HG02763 (cell line): ENCODE measurements around the gene SYNGR1.

ENCODE experiments used
- ATAC-seq: cut with Tn5 transposase; IDR thresholded peaks from one replicate; pipeline ENCODE4 v1.9.1; 2021; ENCODE audit warnings: mild to moderate bottlenecking, moderate library complexity; ENCODE audit not compliant: unreplicated experiment

Gene SYNGR1

GRCh38 chr22:39427751-39428596 is 78.2 kb downstream of the SYNGR1 start:
- ATAC-seq = no peak

GRCh38 chr22:39428597-39429071 is 78.8 kb downstream of the SYNGR1 start:
- ATAC-seq = no peak

GRCh38 chr22:39429186-39429585 is 79.4 kb downstream of the SYNGR1 start:
- no peak for ATAC-seq

DNA sequence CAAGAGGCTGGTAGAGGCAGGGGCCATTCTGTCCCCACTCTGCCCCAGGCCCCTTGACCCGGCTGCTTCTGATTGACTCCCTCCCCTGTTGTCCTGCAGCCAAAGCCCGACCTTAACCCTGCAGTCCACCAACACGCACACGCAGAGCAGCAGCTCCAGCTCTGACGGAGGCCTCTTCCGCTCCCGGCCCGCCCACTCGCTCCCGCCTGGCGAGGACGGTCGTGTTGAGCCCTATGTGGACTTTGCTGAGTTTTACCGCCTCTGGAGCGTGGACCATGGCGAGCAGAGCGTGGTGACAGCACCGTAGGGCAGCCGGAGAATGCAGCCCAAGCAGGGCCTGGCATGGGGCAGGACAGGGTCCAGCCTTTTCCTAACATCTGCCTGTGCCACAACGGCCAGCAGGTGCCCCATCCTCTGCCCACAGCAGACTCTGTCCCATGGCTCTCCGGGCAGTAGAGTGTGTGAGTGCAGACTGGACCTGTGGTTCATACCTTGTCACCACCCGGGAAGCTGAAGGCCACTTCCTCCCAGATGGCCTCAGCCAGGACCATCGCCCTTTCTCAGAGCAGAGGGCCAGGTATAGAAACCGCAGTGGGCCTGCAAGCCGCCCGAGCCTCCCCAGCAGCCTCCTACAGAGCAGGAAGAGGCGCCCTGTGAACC is 80.3 kb downstream of the SYNGR1 start:
- no peak for ATAC-seq

DNA sequence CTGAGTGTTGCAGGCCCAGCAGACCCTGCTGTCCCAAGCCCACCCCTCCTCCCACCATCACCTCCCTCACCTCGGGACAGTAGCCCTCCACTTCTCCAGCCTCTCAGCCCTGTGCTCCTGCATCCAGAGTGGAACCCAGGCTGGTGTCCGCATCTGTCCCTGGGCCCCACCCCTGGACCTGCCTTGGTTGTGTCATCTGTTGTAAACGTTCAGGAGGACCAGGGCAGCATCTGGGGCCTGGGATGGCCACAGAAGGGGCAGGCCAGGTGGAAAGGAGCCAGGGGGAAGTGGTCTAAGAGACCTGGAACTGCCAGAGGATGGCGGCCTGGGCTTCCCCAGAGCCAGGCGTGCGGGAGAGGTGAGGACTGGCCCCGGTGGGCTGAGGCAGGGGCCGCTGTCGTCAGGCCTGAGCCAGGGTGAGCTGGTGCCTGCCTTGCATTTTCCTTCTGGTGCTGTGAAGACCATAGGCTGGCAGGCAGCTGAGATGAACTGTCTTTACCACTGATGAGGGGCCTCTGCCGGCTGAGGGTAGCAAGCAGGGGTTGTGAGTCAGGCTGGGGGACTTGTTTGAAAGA is 80.9 kb downstream of the SYNGR1 start:
- ATAC-seq = no peak

DNA sequence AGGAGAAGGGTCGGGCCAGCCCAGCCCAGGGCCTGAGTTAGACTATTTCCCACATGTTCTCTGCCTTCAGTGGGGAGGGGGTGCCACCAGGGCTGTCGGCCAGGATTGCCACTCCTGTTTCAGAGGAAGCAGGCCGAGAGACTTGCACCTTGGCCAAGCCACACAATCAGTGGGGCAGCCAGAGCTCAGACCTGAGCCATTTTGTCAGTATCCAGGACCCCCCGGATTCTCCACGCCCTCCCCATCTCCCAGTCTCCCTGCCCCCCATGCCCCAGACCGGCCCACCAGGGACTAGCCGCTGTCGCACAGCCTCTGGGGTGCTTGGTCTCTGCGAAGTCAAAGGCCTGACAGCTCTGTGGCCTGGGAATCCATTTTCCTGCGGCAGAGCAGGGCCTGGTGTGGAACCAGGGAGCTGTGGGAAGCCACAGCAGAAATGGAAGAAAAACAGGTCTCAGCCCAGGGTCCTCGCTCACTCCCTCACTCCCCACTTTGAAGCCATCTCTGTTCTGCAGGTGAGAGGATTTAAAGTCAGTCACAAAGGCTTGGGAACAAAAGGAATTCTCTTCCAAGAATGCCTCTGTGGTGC is 81.5 kb downstream of the SYNGR1 start:
- no peak for ATAC-seq

- no peak for ATAC-seq
Observed at GRCh38 chr22:39431821-39432251, 82.0 kb downstream of the SYNGR1 start.

DNA sequence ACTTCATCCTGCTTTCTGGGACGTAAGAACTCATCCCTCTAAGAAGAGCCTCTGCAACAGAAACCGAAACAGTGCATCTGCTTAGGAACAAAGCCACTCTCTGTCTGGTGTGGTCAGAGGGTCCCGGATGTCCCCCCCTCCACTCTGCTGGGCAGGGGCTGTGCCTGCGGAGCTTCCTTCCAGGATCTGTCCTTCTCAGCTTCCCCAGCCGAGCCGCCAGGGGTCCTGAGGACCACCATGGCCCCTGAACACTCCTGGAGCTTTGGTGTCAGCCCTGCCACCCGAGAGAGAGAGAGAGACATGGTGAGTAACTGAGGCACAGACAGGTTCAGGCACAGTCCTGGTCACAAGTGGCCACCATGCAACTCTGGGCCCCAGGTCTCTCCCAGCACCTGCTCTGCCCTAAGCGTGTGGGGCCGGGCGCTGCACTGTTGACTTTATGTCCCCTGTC is 82.6 kb downstream of the SYNGR1 start:
- no peak for ATAC-seq

- no peak for ATAC-seq
Observed at GRCh38 chr22:39433476-39434242, 83.9 kb downstream of the SYNGR1 start.

GRCh38 chr22:39434243-39434653 is 84.5 kb downstream of the SYNGR1 start:
- ATAC-seq = no peak

DNA sequence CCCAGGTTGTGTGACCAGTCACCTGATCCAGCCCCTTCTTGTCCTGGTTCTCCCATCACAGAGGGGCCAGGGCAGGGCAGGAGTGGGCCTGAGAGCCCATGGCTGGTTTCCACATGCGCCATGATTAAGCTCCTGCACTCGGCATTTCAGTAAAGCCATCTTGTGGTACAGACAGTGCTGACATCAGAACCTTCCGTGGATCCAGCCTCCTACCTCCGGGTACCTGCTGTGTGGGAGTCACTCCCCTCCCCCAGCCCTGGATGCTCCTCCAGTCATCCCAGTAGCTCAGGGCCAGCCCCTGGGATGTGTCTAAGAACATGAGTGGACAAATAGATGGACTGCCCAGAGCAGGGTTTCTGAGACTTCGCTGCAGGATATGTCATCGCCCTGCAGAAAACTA is 84.9 kb downstream of the SYNGR1 start:
- ATAC-seq = no peak
